Activated T-cell treated with anti-CD3 and anti-CD28 coated beads for 24 hours (primary cell): ENCODE results near the gene SYNJ2BP.
A peak's percentile ranks its signal among the peaks of the same experiment; 100 is the strongest.
"Not testable (repeated sequence)": the region's sequence is repeated elsewhere in the genome, so short reads cannot be mapped to it uniquely, and the experiment has no call there.

Source experiments
- DNase-seq: peaks from one replicate; pipeline ENCODE4 v3.0.0-alpha.2; 2020; ENCODE audit warnings: low read depth

Gene SYNJ2BP

GRCh38 chr14:70416725-70417349, at the start of gene SYNJ2BP:
TSS of gene SYNJ2BP (minus strand) at chr14:70417090. CDS start at chr14:70416963, 127 bp downstream.
- DNase-seq = peak; percentile 39

GRCh38 chr14:70454731-70455130, 37.8 kb upstream of the SYNJ2BP start:
- no peak for DNase-seq

GRCh38 chr14:70451874-70452273, 35.0 kb upstream of the SYNJ2BP start, which contains the start of gene ADAM21:
TSS of gene ADAM21 (plus strand) at chr14:70452174. CDS start at chr14:70457500, 5,326 bp downstream.
- no peak for DNase-seq

- DNase-seq = no peak
Observed at GRCh38 chr14:70448633-70449340, 31.9 kb upstream of the SYNJ2BP start.

GRCh38 chr14:70442750-70443149, 25.9 kb upstream of the SYNJ2BP start:
- no peak for DNase-seq

GRCh38 chr14:70441641-70442040, 24.8 kb upstream of the SYNJ2BP start:
- DNase-seq = no peak

- DNase-seq = no peak
Observed at GRCh38 chr14:70436867-70437266, 20.0 kb upstream of the SYNJ2BP start.

- not testable (repeated sequence) for DNase-seq
Observed at GRCh38 chr14:70426555-70426954, 9.7 kb upstream of the SYNJ2BP start.

- DNase-seq = no peak
Observed at GRCh38 chr14:70425354-70425753, 8.5 kb upstream of the SYNJ2BP start.

GRCh38 chr14:70422538-70422937, 5.6 kb upstream of the SYNJ2BP start:
- no peak for DNase-seq

- DNase-seq = not testable (repeated sequence)
Observed at GRCh38 chr14:70419270-70419931, 2.5 kb upstream of the SYNJ2BP start.

- DNase-seq = no peak
Observed at GRCh38 chr14:70416338-70416724, 559 bp downstream of the SYNJ2BP start.

GRCh38 chr14:70415788-70416187, 1.1 kb downstream of the SYNJ2BP start:
- no peak for DNase-seq

GRCh38 chr14:70407621-70408020, 9.3 kb downstream of the SYNJ2BP start:
- DNase-seq = no peak

GRCh38 chr14:70406216-70406615, 10.7 kb downstream of the SYNJ2BP start:
- not testable (repeated sequence) for DNase-seq

- DNase-seq = not testable (repeated sequence)
Observed at GRCh38 chr14:70403335-70403734, 13.6 kb downstream of the SYNJ2BP start.

- no peak for DNase-seq
Observed at GRCh38 chr14:70401643-70402042, 15.2 kb downstream of the SYNJ2BP start.

- no peak for DNase-seq
Observed at GRCh38 chr14:70398706-70399431, 18.0 kb downstream of the SYNJ2BP start.

- no peak for DNase-seq
Observed at GRCh38 chr14:70398280-70398679, 18.6 kb downstream of the SYNJ2BP start.

- DNase-seq = no peak
Observed at GRCh38 chr14:70397746-70398145, 19.1 kb downstream of the SYNJ2BP start.

- DNase-seq = no peak
Observed at GRCh38 chr14:70394674-70395306, 22.1 kb downstream of the SYNJ2BP start.

GRCh38 chr14:70392676-70393075, 24.2 kb downstream of the SYNJ2BP start:
- no peak for DNase-seq
